Fibroblast of the aortic adventitia (primary cell): ENCODE measurements around the gene ITM2C. TPM values are rescaled to one million over a fixed set of nuclear protein-coding genes. Genes with fewer than 3 reads are reported as not detected.
A peak's percentile ranks its signal among the peaks of the same experiment; 100 is the strongest.

ENCODE experiments used
- DNase-seq: peaks from one replicate; pipeline ENCODE4 v3.0.0-alpha.2; 2010; ENCODE audit warnings: low read depth
- H3K4me3 ChIP-seq: 2 replicates; pipeline ENCODE4 v1.5.1; 2011; ENCODE audit warnings: low read depth, mild to moderate bottlenecking, control low read depth, low read length, moderate library complexity
- CTCF ChIP-seq: IDR thresholded peaks from 2 replicates; pipeline ENCODE4 v1.5.1; 2011; ENCODE audit warnings: mild to moderate bottlenecking, low read length, control low read depth, inconsistent platforms; ENCODE audit not compliant: insufficient read depth
- total RNA-seq: library from RNA; depleted of rRNA; stranded (reverse); fragments of >200 nt; gene quantifications from 2 replicates; pipeline ENCODE4 v1.2.3, GENCODE V29; 2012; ENCODE audit warnings: low replicate concordance

Gene ITM2C
- total RNA-seq, 1 donor: 26.5 TPM

GRCh38 chr2:230912046-230912445, 47.3 kb downstream of the ITM2C start:
- H3K4me3 ChIP-seq: no peak overlapping the region
- no peak for TF ChIP-seq CTCF
- no peak for DNase-seq

- DNase-seq: no peak
- H3K4me3 ChIP-seq: no peak overlapping the region
- no peak for TF ChIP-seq CTCF
Measured at GRCh38 chr2:230912724-230913123, 48.0 kb downstream of the ITM2C start.

GRCh38 chr2:230913406-230914143, 48.8 kb downstream of the ITM2C start:
- DNase-seq: peak; percentile 8
- H3K4me3 ChIP-seq: no peak overlapping the region
- TF ChIP-seq CTCF: peak; percentile 43

GRCh38 chr2:230914886-230915285, 50.1 kb downstream of the ITM2C start:
- TF ChIP-seq CTCF: no peak
- DNase-seq: no peak
- H3K4me3 ChIP-seq: no peak overlapping the region

- H3K4me3 ChIP-seq: no peak overlapping the region
- no peak for TF ChIP-seq CTCF
- DNase-seq: no peak
Measured at GRCh38 chr2:230915319-230915718, 50.6 kb downstream of the ITM2C start.

GRCh38 chr2:230916218-230916617, 51.5 kb downstream of the ITM2C start:
- H3K4me3 ChIP-seq: no peak overlapping the region
- DNase-seq: no peak
- TF ChIP-seq CTCF: no peak

- DNase-seq: no peak
- no peak overlapping the region for H3K4me3 ChIP-seq
- TF ChIP-seq CTCF: no peak
Measured at GRCh38 chr2:230919240-230919639, 54.5 kb downstream of the ITM2C start.
